Neural progenitor cell (in vitro differentiated cells): ENCODE measurements around the gene ZDBF2. TPM values are rescaled to one million over a fixed set of nuclear protein-coding genes. Genes with fewer than 3 reads are reported as not detected.

ENCODE experiments used
- DNase-seq: peaks from one replicate; pipeline ENCODE4 v3.0.0-alpha.2; 2016; ENCODE audit warnings: low spot score
- H2AFZ ChIP-seq: fragments of 200-600 bp; sonication (generic); replicated peaks from 2 replicates; pipeline ENCODE4 v1.6.1; 2016; ENCODE audit warnings: antibody characterized with exemption
- H3F3A ChIP-seq: fragments of 200-600 bp; sonication (generic); 2 replicates; pipeline ENCODE4 v1.6.1; 2016; ENCODE audit warnings: antibody characterized with exemption, low read depth
- H3K27ac ChIP-seq: fragments of 200-600 bp; sonication (generic); 2 replicates; pipeline ENCODE4 v1.5.1; 2016; ENCODE audit warnings: mild to moderate bottlenecking
- H3K27me3 ChIP-seq: fragments of 200-600 bp; sonication (generic); 2 replicates; pipeline ENCODE4 v1.6.1; 2016; ENCODE audit warnings: mild to moderate bottlenecking, moderate library complexity
- H3K36me3 ChIP-seq: fragments of 200-600 bp; sonication (generic); 2 replicates; pipeline ENCODE4 v1.5.1; 2016
- H3K4me1 ChIP-seq: fragments of 200-600 bp; sonication (generic); 2 replicates; pipeline ENCODE4 v1.6.1; 2016; ENCODE audit warnings: mixed run types
- H3K4me2 ChIP-seq: fragments of 200-600 bp; sonication (generic); 2 replicates; pipeline ENCODE4 v1.6.1; 2016
- H3K4me3 ChIP-seq: fragments of 200-600 bp; sonication (generic); 2 replicates; pipeline ENCODE4 v1.5.1; 2016
- H3K79me2 ChIP-seq: fragments of 200-600 bp; sonication (generic); 2 replicates; pipeline ENCODE4 v1.6.1; 2016; ENCODE audit warnings: low read depth
- H3K9ac ChIP-seq: fragments of 200-600 bp; sonication (generic); 2 replicates; pipeline ENCODE4 v1.6.1; 2016
- H3K9me3 ChIP-seq: fragments of 200-600 bp; sonication (generic); 2 replicates; pipeline ENCODE4 v1.5.1; 2016; ENCODE audit warnings: low read depth
- H4K20me1 ChIP-seq: fragments of 200-600 bp; sonication (generic); 2 replicates; pipeline ENCODE4 v1.6.1; 2016; ENCODE audit warnings: low read depth
- H3K27ac Mint-ChIP-seq: 3 replicates; pipeline ENCODE4 v1.8.0; 2021; ENCODE audit warnings: mixed read lengths
- H3K27me3 Mint-ChIP-seq: 2 replicates; pipeline ENCODE4 v1.8.0; 2022; ENCODE audit warnings: low read depth, mild to moderate bottlenecking, inconsistent platforms, moderate library complexity, mixed read lengths; ENCODE audit not compliant: insufficient read depth
- H3K36me3 Mint-ChIP-seq: 3 replicates; pipeline ENCODE4 v1.8.0; 2021; ENCODE audit warnings: mixed read lengths
- H3K4me1 Mint-ChIP-seq: 3 replicates; pipeline ENCODE4 v1.8.0; 2021; ENCODE audit warnings: mixed read lengths
- H3K4me3 Mint-ChIP-seq: 3 replicates; pipeline ENCODE4 v1.8.0; 2021; ENCODE audit warnings: mild to moderate bottlenecking, moderate library complexity, mixed read lengths
- H3K9me3 Mint-ChIP-seq: 3 replicates; pipeline ENCODE4 v1.8.0; 2020; ENCODE audit warnings: mixed read lengths
- CTCF ChIP-seq: fragments of 200-600 bp; sonication (generic); IDR thresholded peaks from 2 replicates; pipeline ENCODE4 v1.5.1; 2017; ENCODE audit warnings: antibody characterized with exemption, mild to moderate bottlenecking
- EZH2 ChIP-seq: fragments of 200-600 bp; sonication (generic); IDR thresholded peaks from 2 replicates; pipeline ENCODE4 v1.6.1; 2017; ENCODE audit warnings: antibody characterized with exemption, mild to moderate bottlenecking, moderate library complexity
- EZH2phosphoT487 ChIP-seq: fragments of 200-600 bp; sonication (generic); IDR thresholded peaks from 2 replicates; pipeline ENCODE4 v1.6.1; 2017; ENCODE audit warnings: antibody characterized with exemption
- total RNA-seq: library from RNA; depleted of rRNA; stranded (reverse); fragments of >200 nt; gene quantifications from 2 replicates; pipeline ENCODE4 v1.2.3, GENCODE V29; 2015; ENCODE audit warnings: low replicate concordance

Gene ZDBF2
- total RNA-seq, 1 donor from 2014 or later, result 83.6 TPM

GRCh38 chr2:206253777-206254166, 20.7 kb upstream of the ZDBF2 start:
- H3K4me1 ChIP-seq, result peaks cover 15% of the 10 kb centered on the region
- H3K27ac Mint-ChIP-seq, result no peak overlapping the region
- TF ChIP-seq CTCF, result no peak
- no peak for TF ChIP-seq EZH2phosphoT487
- no peak for TF ChIP-seq EZH2
- DNase-seq, result no peak
- H3K9me3 ChIP-seq, result no peaks in the 10 kb centered on the region
- no peak overlapping the region for H3K4me3 Mint-ChIP-seq
- no peaks in the 10 kb centered on the region for H3K79me2 ChIP-seq
- no peak overlapping the region for H3K9ac ChIP-seq
- H3K9me3 Mint-ChIP-seq, result peaks cover 34% of the 10 kb centered on the region
- H3K27me3 ChIP-seq, result peaks cover 94% of the 10 kb centered on the region
- H3K4me2 ChIP-seq, result peak overlapping the region; percentile 34
- peaks cover 40% of the 10 kb centered on the region for H3F3A ChIP-seq
- no peaks in the 10 kb centered on the region for H3K36me3 ChIP-seq
- H2AFZ ChIP-seq, result no peak overlapping the region
- no peaks in the 10 kb centered on the region for H4K20me1 ChIP-seq
- H3K4me1 Mint-ChIP-seq, result peaks cover 12% of the 10 kb centered on the region
- H3K4me3 ChIP-seq, result peak overlapping the region; percentile 10
- no peak overlapping the region for H3K27ac ChIP-seq
- peaks cover 3% of the 10 kb centered on the region for H3K27me3 Mint-ChIP-seq
- H3K36me3 Mint-ChIP-seq, result peaks cover 2% of the 10 kb centered on the region

- H3K4me3 Mint-ChIP-seq, result no peak overlapping the region
- H3K36me3 ChIP-seq, result no peaks in the 10 kb centered on the region
- H3K4me1 ChIP-seq, result peaks cover 18% of the 10 kb centered on the region
- no peaks in the 10 kb centered on the region for H3K79me2 ChIP-seq
- H4K20me1 ChIP-seq, result no peaks in the 10 kb centered on the region
- H3K27ac ChIP-seq, result no peak overlapping the region
- H3K27me3 Mint-ChIP-seq, result peaks cover 6% of the 10 kb centered on the region
- peaks cover 32% of the 10 kb centered on the region for H3K9me3 Mint-ChIP-seq
- peaks cover 12% of the 10 kb centered on the region for H3K4me1 Mint-ChIP-seq
- no peaks in the 10 kb centered on the region for H3K9me3 ChIP-seq
- no peak overlapping the region for H3K4me2 ChIP-seq
- H3K4me3 ChIP-seq, result no peak overlapping the region
- H3K27me3 ChIP-seq, result peaks cover 100% of the 10 kb centered on the region
- DNase-seq, result peak; percentile 45
- H3K27ac Mint-ChIP-seq, result no peak overlapping the region
- no peak overlapping the region for H3K9ac ChIP-seq
- H2AFZ ChIP-seq, result no peak overlapping the region
- peaks cover 2% of the 10 kb centered on the region for H3K36me3 Mint-ChIP-seq
- TF ChIP-seq EZH2phosphoT487, result no peak
- no peak for TF ChIP-seq EZH2
- H3F3A ChIP-seq, result peaks cover 45% of the 10 kb centered on the region
Measured at GRCh38 chr2:206255003-206255402, 19.5 kb upstream of the ZDBF2 start.

GRCh38 chr2:206256706-206257205, 17.7 kb upstream of the ZDBF2 start:
- H3K36me3 Mint-ChIP-seq, result no peaks in the 10 kb centered on the region
- H3K27ac Mint-ChIP-seq, result no peak overlapping the region
- H3F3A ChIP-seq, result peaks cover 55% of the 10 kb centered on the region
- H3K27me3 Mint-ChIP-seq, result peaks cover 6% of the 10 kb centered on the region
- no peaks in the 10 kb centered on the region for H3K36me3 ChIP-seq
- H3K27ac ChIP-seq, result no peak overlapping the region
- peaks cover 30% of the 10 kb centered on the region for H3K4me1 ChIP-seq
- TF ChIP-seq EZH2phosphoT487 (peak; percentile 5), EZH2 (no peak)
- H3K4me3 Mint-ChIP-seq, result no peak overlapping the region
- peaks cover 100% of the 10 kb centered on the region for H3K27me3 ChIP-seq
- no peaks in the 10 kb centered on the region for H3K9me3 ChIP-seq
- no peak overlapping the region for H3K4me2 ChIP-seq
- H3K79me2 ChIP-seq, result no peaks in the 10 kb centered on the region
- no peak overlapping the region for H2AFZ ChIP-seq
- no peaks in the 10 kb centered on the region for H4K20me1 ChIP-seq
- peaks cover 20% of the 10 kb centered on the region for H3K9me3 Mint-ChIP-seq
- no peak overlapping the region for H3K9ac ChIP-seq
- DNase-seq, result peak; percentile 50
- H3K4me1 Mint-ChIP-seq, result peaks cover 20% of the 10 kb centered on the region
- no peak overlapping the region for H3K4me3 ChIP-seq

- Mint-ChIP-seq H3K9me3 (peaks cover 18% of the 10 kb centered on the region), H3K27ac (peak overlapping the region; percentile 40), H3K36me3 (no peaks in the 10 kb centered on the region), H3K4me1 (peaks cover 20% of the 10 kb centered on the region), H3K27me3 (peaks cover 6% of the 10 kb centered on the region), H3K4me3 (no peak overlapping the region)
- Histone ChIP-seq H3K27ac (no peak overlapping the region), H3F3A (peaks cover 55% of the 10 kb centered on the region), H3K9me3 (no peaks in the 10 kb centered on the region), H4K20me1 (no peaks in the 10 kb centered on the region), H3K4me1 (peaks cover 30% of the 10 kb centered on the region), H3K27me3 (peaks cover 100% of the 10 kb centered on the region), H3K4me3 (no peak overlapping the region), H3K4me2 (peak overlapping the region; percentile 11), H3K79me2 (no peaks in the 10 kb centered on the region), H3K9ac (no peak overlapping the region), H2AFZ (no peak overlapping the region), H3K36me3 (no peaks in the 10 kb centered on the region)
- TF ChIP-seq EZH2phosphoT487 (peak; percentile 44), CTCF (no peak), EZH2 (peak; percentile 74)
- DNase-seq, result peak; percentile 45
Measured at GRCh38 chr2:206257350-206257749, 17.1 kb upstream of the ZDBF2 start.
